GM23338 (cell line): Measurements from ENCODE around the gene SDE2. TPM values are rescaled to one million over a fixed set of nuclear protein-coding genes. Genes with fewer than 3 reads are reported as not detected.

Experiments
- CREB1 ChIP-seq: fragments of 250-450 bp; sonication (Bioruptor Pico); IDR thresholded peaks from 2 replicates; pipeline ENCODE4 v1.5.0; 2020; ENCODE audit warnings: low read depth, mild to moderate bottlenecking, moderate library complexity
- EZH2phosphoT487 ChIP-seq: fragments of 200-600 bp; sonication (generic); IDR thresholded peaks from one replicate; pipeline ENCODE4 v1.8.1; 2018; ENCODE audit warnings: antibody characterized with exemption; ENCODE audit not compliant: unreplicated experiment
- JUNB ChIP-seq: IDR thresholded peaks from one replicate; pipeline ENCODE4 v1.6.1; 2016; ENCODE audit warnings: antibody characterized with exemption; ENCODE audit not compliant: unreplicated experiment
- NANOG ChIP-seq: IDR thresholded peaks from 2 replicates; pipeline ENCODE4 v1.6.1; 2016; ENCODE audit warnings: antibody characterized with exemption, borderline replicate concordance
- POLR2AphosphoS5 ChIP-seq: IDR thresholded peaks from 2 replicates; pipeline ENCODE4 v1.6.1; 2016; ENCODE audit warnings: antibody characterized with exemption, low read depth
- STAT1 ChIP-seq: IDR thresholded peaks from one replicate; pipeline ENCODE4 v1.6.1; 2016; ENCODE audit warnings: antibody characterized with exemption; ENCODE audit not compliant: unreplicated experiment
- polyA plus RNA-seq: library from polyadenylated mRNA; unstranded; fragments of >200 nt; fragmentation: Nextera tagmentation; extraction: Ambion mirVana; gene quantifications from 2 replicates; pipeline ENCODE4 v1.2.1, GENCODE V29; 2016
- total RNA-seq: library from RNA; depleted of rRNA; stranded (reverse); fragments of >200 nt; shearing (Covaris generic); gene quantifications from 2 replicates; pipeline ENCODE4 v1.2.3, GENCODE V29; 2014
- TF ChIP-seq, protein P1 (sequence below): fragments of 250-450 bp; sonication (Bioruptor Pico); IDR thresholded peaks from 2 replicates; pipeline ENCODE4 v1.5.0; 2020; ENCODE audit warnings: mild to moderate bottlenecking, moderate library complexity
- TF ChIP-seq, protein P2 (sequence below): IDR thresholded peaks from 2 replicates; pipeline ENCODE4 v1.6.1; 2016; ENCODE audit warnings: antibody characterized with exemption
- TF ChIP-seq, protein P3 (sequence below), 2 experiments: fragments of 200-600 bp in 1 of 2; sonication (generic) in 1 of 2; conservative IDR thresholded peaks; 2 replicates each; pipeline versions ENCODE4 v1.5.1 to v1.6.1; 2016 to 2017; ENCODE audit warnings: antibody characterized with exemption in 2 of 2, low read depth in 2 of 2, mild to moderate bottlenecking in 2 of 2, moderate library complexity in 1 of 2

SDE2 gene
- total and polyA plus RNA-seq, 2 experiments from 2014 or later, result 10.6 to 26.9 TPM

DNA sequence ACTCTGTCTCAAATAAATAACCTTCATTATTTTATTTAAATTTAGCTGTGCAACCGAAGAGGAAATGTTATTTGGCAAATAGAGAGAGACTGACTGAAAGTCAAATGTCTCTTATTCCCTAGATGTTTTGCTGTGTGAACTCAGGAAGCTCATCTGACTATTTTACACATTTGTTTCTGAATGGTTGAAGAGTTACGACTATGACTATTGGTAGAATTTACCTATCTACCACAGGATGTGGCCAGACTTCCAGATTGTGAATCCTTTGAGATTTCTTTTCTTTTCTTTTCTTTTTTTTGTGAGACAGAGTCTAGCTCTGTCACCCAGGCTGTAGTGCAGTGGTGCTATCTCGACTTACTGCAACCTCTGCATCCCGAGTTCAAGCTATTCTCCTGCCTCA lies 5.3 kb upstream of the SDE2 start (continued):
- TF ChIP-seq, protein P1, sequence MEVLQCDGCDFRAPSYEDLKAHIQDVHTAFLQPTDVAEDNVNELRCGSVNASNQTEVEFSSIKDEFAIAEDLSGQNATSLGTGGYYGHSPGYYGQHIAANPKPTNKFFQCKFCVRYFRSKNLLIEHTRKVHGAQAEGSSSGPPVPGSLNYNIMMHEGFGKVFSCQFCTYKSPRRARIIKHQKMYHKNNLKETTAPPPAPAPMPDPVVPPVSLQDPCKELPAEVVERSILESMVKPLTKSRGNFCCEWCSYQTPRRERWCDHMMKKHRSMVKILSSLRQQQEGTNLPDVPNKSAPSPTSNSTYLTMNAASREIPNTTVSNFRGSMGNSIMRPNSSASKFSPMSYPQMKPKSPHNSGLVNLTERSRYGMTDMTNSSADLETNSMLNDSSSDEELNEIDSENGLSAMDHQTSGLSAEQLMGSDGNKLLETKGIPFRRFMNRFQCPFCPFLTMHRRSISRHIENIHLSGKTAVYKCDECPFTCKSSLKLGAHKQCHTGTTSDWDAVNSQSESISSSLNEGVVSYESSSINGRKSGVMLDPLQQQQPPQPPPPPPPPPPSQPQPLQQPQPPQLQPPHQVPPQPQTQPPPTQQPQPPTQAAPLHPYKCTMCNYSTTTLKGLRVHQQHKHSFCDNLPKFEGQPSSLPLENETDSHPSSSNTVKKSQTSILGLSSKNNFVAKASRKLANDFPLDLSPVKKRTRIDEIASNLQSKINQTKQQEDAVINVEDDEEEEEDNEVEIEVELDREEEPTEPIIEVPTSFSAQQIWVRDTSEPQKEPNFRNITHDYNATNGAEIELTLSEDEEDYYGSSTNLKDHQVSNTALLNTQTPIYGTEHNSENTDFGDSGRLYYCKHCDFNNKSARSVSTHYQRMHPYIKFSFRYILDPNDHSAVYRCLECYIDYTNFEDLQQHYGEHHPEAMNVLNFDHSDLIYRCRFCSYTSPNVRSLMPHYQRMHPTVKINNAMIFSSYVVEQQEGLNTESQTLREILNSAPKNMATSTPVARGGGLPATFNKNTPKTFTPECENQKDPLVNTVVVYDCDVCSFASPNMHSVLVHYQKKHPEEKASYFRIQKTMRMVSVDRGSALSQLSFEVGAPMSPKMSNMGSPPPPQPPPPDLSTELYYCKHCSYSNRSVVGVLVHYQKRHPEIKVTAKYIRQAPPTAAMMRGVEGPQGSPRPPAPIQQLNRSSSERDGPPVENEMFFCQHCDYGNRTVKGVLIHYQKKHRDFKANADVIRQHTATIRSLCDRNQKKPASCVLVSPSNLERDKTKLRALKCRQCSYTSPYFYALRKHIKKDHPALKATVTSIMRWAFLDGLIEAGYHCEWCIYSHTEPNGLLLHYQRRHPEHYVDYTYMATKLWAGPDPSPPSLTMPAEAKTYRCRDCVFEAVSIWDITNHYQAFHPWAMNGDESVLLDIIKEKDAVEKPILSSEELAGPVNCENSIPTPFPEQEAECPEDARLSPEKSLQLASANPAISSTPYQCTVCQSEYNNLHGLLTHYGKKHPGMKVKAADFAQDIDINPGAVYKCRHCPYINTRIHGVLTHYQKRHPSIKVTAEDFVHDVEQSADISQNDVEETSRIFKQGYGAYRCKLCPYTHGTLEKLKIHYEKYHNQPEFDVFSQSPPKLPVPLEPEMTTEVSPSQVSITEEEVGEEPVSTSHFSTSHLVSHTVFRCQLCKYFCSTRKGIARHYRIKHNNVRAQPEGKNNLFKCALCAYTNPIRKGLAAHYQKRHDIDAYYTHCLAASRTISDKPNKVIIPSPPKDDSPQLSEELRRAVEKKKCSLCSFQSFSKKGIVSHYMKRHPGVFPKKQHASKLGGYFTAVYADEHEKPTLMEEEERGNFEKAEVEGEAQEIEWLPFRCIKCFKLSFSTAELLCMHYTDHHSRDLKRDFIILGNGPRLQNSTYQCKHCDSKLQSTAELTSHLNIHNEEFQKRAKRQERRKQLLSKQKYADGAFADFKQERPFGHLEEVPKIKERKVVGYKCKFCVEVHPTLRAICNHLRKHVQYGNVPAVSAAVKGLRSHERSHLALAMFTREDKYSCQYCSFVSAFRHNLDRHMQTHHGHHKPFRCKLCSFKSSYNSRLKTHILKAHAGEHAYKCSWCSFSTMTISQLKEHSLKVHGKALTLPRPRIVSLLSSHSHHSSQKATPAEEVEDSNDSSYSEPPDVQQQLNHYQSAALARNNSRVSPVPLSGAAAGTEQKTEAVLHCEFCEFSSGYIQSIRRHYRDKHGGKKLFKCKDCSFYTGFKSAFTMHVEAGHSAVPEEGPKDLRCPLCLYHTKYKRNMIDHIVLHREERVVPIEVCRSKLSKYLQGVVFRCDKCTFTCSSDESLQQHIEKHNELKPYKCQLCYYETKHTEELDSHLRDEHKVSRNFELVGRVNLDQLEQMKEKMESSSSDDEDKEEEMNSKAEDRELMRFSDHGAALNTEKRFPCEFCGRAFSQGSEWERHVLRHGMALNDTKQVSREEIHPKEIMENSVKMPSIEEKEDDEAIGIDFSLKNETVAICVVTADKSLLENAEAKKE (CRISPR knock-in tag), result no peak
- no peak for TF ChIP-seq POLR2AphosphoS5
- no peak for TF ChIP-seq STAT1
- TF ChIP-seq JUNB, result no peak
- no peak for TF ChIP-seq CREB1 (CRISPR knock-in tag)
- TF ChIP-seq, protein P2, sequence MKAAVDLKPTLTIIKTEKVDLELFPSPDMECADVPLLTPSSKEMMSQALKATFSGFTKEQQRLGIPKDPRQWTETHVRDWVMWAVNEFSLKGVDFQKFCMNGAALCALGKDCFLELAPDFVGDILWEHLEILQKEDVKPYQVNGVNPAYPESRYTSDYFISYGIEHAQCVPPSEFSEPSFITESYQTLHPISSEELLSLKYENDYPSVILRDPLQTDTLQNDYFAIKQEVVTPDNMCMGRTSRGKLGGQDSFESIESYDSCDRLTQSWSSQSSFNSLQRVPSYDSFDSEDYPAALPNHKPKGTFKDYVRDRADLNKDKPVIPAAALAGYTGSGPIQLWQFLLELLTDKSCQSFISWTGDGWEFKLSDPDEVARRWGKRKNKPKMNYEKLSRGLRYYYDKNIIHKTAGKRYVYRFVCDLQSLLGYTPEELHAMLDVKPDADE, result no peak
- TF ChIP-seq NANOG, result no peak
- no peak for TF ChIP-seq EZH2phosphoT487
- TF ChIP-seq, protein P3, sequence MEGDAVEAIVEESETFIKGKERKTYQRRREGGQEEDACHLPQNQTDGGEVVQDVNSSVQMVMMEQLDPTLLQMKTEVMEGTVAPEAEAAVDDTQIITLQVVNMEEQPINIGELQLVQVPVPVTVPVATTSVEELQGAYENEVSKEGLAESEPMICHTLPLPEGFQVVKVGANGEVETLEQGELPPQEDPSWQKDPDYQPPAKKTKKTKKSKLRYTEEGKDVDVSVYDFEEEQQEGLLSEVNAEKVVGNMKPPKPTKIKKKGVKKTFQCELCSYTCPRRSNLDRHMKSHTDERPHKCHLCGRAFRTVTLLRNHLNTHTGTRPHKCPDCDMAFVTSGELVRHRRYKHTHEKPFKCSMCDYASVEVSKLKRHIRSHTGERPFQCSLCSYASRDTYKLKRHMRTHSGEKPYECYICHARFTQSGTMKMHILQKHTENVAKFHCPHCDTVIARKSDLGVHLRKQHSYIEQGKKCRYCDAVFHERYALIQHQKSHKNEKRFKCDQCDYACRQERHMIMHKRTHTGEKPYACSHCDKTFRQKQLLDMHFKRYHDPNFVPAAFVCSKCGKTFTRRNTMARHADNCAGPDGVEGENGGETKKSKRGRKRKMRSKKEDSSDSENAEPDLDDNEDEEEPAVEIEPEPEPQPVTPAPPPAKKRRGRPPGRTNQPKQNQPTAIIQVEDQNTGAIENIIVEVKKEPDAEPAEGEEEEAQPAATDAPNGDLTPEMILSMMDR (conservative IDR thresholded peaks at IDR 0.05; ENCODE audit: low read depth in 2 of 2), result no peak
